B cell (primary cell): ENCODE measurements around the gene VPREB1. TPM values are rescaled to one million over a fixed set of nuclear protein-coding genes. Genes with fewer than 3 reads are reported as not detected.
"Not testable (repeated sequence)": the region's sequence is repeated elsewhere in the genome, so short reads cannot be mapped to it uniquely, and the experiment has no call there.

Source experiments
- ATAC-seq: fragments of 200-7000 bp; cut with Tn5 transposase; one replicate; pipeline ENCODE4 v1.10.0; 2021; ENCODE audit warnings: low read depth, mild to moderate bottlenecking, moderate number of reproducible peaks, moderate library complexity
- CTCF ChIA-PET: fragments of 350-600 bp; sonication (Branson Sonifier 250); formaldehyde crosslinking; loops from one replicate; lab custom pipeline; 2021; ENCODE audit warnings: antibody characterized with exemption, inconsistent platforms; lab: Charles Lee
- POLR2A ChIA-PET: fragments of 350-600 bp; sonication (Branson Sonifier 250); formaldehyde crosslinking; loops from one replicate; lab custom pipeline; 2021; ENCODE audit warnings: antibody characterized with exemption; lab: Charles Lee
- DNase-seq: peaks from one replicate; pipeline ENCODE4 v3.0.0; 2013
- H2AFZ ChIP-seq: 2 replicates; pipeline ENCODE4 v1.6.1; 2012; ENCODE audit warnings: mild to moderate bottlenecking, low read depth, low read length; ENCODE audit not compliant: insufficient read depth, poor library complexity, severe bottlenecking
- H3K27ac ChIP-seq, 2 donors: 1 replicate in 1 of 2; 2 replicates in 1 of 2; pipeline ENCODE4 v1.5.1; 2012 to 2013; ENCODE audit warnings: low read length in 2 of 2, mild to moderate bottlenecking in 2 of 2, moderate library complexity in 1 of 2
- H3K27me3 ChIP-seq, 4 experiments: fragments of 200-600 bp in 1 of 4; sonication (generic) in 1 of 4; replicated peaks in 1 of 4; 1 replicate in 2 of 4; 2 replicates in 2 of 4; pipeline versions ENCODE4 v1.6.1 to v1.7.0; 2013 to 2016; ENCODE audit warnings: low read length in 3 of 4, mild to moderate bottlenecking in 2 of 4, mixed read lengths in 1 of 4, moderate library complexity in 1 of 4; ENCODE audit not compliant: insufficient read depth in 4 of 4, control insufficient read depth in 3 of 4; ENCODE audit errors: control extremely low read depth in 1 of 4
- H3K36me3 ChIP-seq, 2 experiments: replicated peaks in 1 of 2; 1 replicate in 1 of 2; 2 replicates in 1 of 2; pipeline versions ENCODE4 v1.6.1 to v1.7.1; 2013; ENCODE audit warnings: low read length in 1 of 2; ENCODE audit not compliant: insufficient read depth in 2 of 2, control insufficient read depth in 1 of 2; ENCODE audit errors: control extremely low read depth in 1 of 2, extremely low read depth in 1 of 2
- H3K4me1 ChIP-seq, 2 donors: fragments of 200-600 bp in 1 of 2; sonication (generic) in 1 of 2; 1 replicate in 1 of 2; 2 replicates in 1 of 2; pipeline versions ENCODE4 v1.5.1 to v1.6.1; 2013 to 2017; ENCODE audit warnings: low read length in 2 of 2; ENCODE audit not compliant: control insufficient read depth in 2 of 2, insufficient read depth in 2 of 2
- H3K4me2 ChIP-seq: replicated peaks from 2 replicates; pipeline ENCODE3; 2012; ENCODE audit warnings: mild to moderate bottlenecking, low read depth, low read length; ENCODE audit not compliant: poor library complexity, severe bottlenecking
- H3K4me3 ChIP-seq, 5 experiments: fragments of 200-600 bp in 1 of 5; sonication (generic) in 1 of 5; 1 replicate in 3 of 5; 2 replicates in 2 of 5; pipeline versions ENCODE4 v1.5.1 to v1.7.0; 2011 to 2016; ENCODE audit warnings: low read length in 4 of 5, mild to moderate bottlenecking in 4 of 5, low read depth in 2 of 5, control low read depth in 1 of 5, moderate library complexity in 1 of 5; ENCODE audit not compliant: insufficient read depth in 1 of 5; ENCODE audit errors: control extremely low read depth in 1 of 5, extremely low read depth in 1 of 5
- H3K79me2 ChIP-seq: fragments of 200-600 bp; sonication (generic); one replicate; pipeline ENCODE4 v1.6.0; 2016; ENCODE audit warnings: low read length; ENCODE audit not compliant: control insufficient read depth, insufficient read depth
- H3K9ac ChIP-seq: fragments of 200-600 bp; sonication (generic); 2 replicates; pipeline ENCODE4 v1.6.1; 2017; ENCODE audit warnings: mild to moderate bottlenecking, low read length, moderate library complexity
- H3K9me3 ChIP-seq, 3 donors: one replicate each; pipeline versions ENCODE4 v1.6.1 to v1.7.1; 2013; ENCODE audit warnings: low read length in 2 of 3; ENCODE audit not compliant: control insufficient read depth in 2 of 3, insufficient read depth in 1 of 3; ENCODE audit errors: control extremely low read depth in 1 of 3
- H4K20me1 ChIP-seq: 2 replicates; pipeline ENCODE4 v1.6.0; 2012; ENCODE audit warnings: mild to moderate bottlenecking, low read length; ENCODE audit not compliant: insufficient read depth, control insufficient read depth, poor library complexity, severe bottlenecking
- H3K27ac Mint-ChIP-seq: one replicate; pipeline ENCODE4 v1.8.0; 2021; ENCODE audit warnings: mixed read lengths
- H3K27me3 Mint-ChIP-seq: one replicate; pipeline ENCODE4 v1.8.0; 2021; ENCODE audit warnings: mixed read lengths
- H3K4me1 Mint-ChIP-seq: one replicate; pipeline ENCODE4 v1.8.0; 2021; ENCODE audit warnings: mixed read lengths
- H3K4me3 Mint-ChIP-seq: one replicate; pipeline ENCODE4 v1.8.0; 2021; ENCODE audit warnings: mixed read lengths
- H3K9me3 Mint-ChIP-seq: one replicate; pipeline ENCODE4 v1.8.0; 2022; ENCODE audit warnings: mixed read lengths; ENCODE audit not compliant: insufficient read depth
- CTCF ChIP-seq: fragments of 200-600 bp; IDR thresholded peaks from one replicate; pipeline ENCODE4 v1.8.0; 2022; ENCODE audit warnings: antibody characterized with exemption, mild to moderate bottlenecking
- EZH2 ChIP-seq: IDR thresholded peaks from 2 replicates; pipeline ENCODE4 v1.6.1; 2012; ENCODE audit warnings: borderline replicate concordance, low read depth, mild to moderate bottlenecking, moderate library complexity, low read length; ENCODE audit not compliant: insufficient read depth, poor library complexity, severe bottlenecking
- WGBS: methylation state at CpG from one replicate; pipeline ENCODE4 v1.1.5; 2013; ENCODE audit warnings: missing lambda C conversion rate; ENCODE audit not compliant: insufficient coverage; 5-methylcytosine and 5-hydroxymethylcytosine counted together
- intact Hi-C: fragments of 100-400 bp; cut with micrococcal nuclease; formaldehyde crosslinking; loops from one replicate; pipeline ENCODE4 v1.10.0; 2022
- polyA plus RNA-seq: library from polyadenylated mRNA; depleted of rRNA; stranded (reverse); fragments of >200 nt; gene quantifications from 2 replicates; pipeline ENCODE4 v1.2.3, GENCODE V29; 2012
- total RNA-seq, 2 donors: library from RNA; stranded (reverse); fragments of 120-200 nt in 1 of 2; gene quantifications; 1 replicate in 1 of 2; 2 replicates in 1 of 2; pipeline versions ENCODE4 v1.2.3 to v1.2.4, GENCODE V29; 2013 to 2022

VPREB1 gene
- total and polyA plus RNA-seq, 2 donors (not counting 1 experiment from before 2014, with no cell fraction given), result 1.2 TPM; not detected in 1

- H3K36me3 ChIP-seq, result no peaks in the 10 kb centered on the region
- no peaks in the 10 kb centered on the region for H3K9me3 ChIP-seq
- H2AFZ ChIP-seq, result no peak overlapping the region
- no peaks in the 10 kb centered on the region for H4K20me1 ChIP-seq
- WGBS, result 77% methylated on average over 5 of the region's 6 CpGs
- Mint-ChIP-seq H3K4me3 (no peak overlapping the region), H3K27me3 (no peaks in the 10 kb centered on the region), H3K27ac (peak overlapping the region; percentile 41), H3K9me3 (no peaks in the 10 kb centered on the region), H3K4me1 (peaks cover 42% of the 10 kb centered on the region)
- H3K4me1 ChIP-seq, result peaks cover 34 to 45% of the 10 kb centered on the region in 2 donors
- no peak for ATAC-seq
- TF ChIP-seq CTCF (no peak), EZH2 (no peak)
- no peak for DNase-seq
- H3K79me2 ChIP-seq, result no peaks in the 10 kb centered on the region
- H3K4me3 ChIP-seq, result no peak overlapping the region
- no peak overlapping the region for H3K27ac ChIP-seq
- ChIA-PET POLR2A (no interaction called here), CTCF (interaction anchor here (0.9 to 1.3 kb wide), 5 partner anchors 11 to 158 kb away, joined by 3 to 4 read pairs (median 3); no protein-coding TSS in a partner anchor)
- no peak overlapping the region for H3K4me2 ChIP-seq
- no peak overlapping the region for H3K9ac ChIP-seq
- intact Hi-C loops, result no loop called here
- H3K27me3 ChIP-seq, result no peaks in the 10 kb centered on the region
Observed at GRCh38 chr22:22219140-22219996, 25.2 kb upstream of the VPREB1 start.

DNA sequence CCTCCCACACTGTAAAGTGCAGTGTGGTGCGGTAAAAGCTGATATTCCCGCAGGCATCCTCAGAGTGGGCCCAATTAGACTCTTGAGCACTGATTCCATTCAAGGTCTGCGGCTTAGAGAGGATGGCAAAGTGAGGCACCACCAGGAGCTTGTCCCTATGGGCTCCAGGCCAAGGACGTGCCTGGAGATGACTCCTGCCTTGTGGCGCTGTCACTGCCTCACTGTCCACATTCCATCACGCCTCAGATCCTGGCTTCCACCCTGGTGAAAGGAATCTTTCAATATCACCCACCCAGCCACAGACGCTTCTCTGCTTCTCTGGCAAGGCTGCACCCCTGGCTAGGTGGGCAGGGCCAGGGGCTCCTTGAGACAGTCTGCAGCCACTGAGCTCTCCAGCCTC, 23.5 kb upstream of the VPREB1 start:
- peaks cover 36% of the 10 kb centered on the region for H3K4me1 Mint-ChIP-seq
- H3K4me1 ChIP-seq, result peaks cover 34 to 45% of the 10 kb centered on the region in 2 donors
- H3K4me3 Mint-ChIP-seq, H2AFZ ChIP-seq, H3K9me3 Mint-ChIP-seq, H4K20me1 ChIP-seq, H3K27ac ChIP-seq, H3K27me3 Mint-ChIP-seq, ATAC-seq, H3K9me3 ChIP-seq, H3K4me2 ChIP-seq, H3K79me2 ChIP-seq, H3K27ac Mint-ChIP-seq, DNase-seq, H3K9ac ChIP-seq, H3K36me3 ChIP-seq, CTCF ChIA-PET, H3K4me3 ChIP-seq, POLR2A ChIA-PET, intact Hi-C loops, H3K27me3 ChIP-seq: not testable (repeated sequence)
- WGBS, result no CpG with 5 or more reads among the region's 7 CpGs
